Epithelial cell of esophagus (primary cell): Measurements from ENCODE around the gene NXN.

Experiments used
- DNase-seq: peaks from one replicate; pipeline ENCODE4 v3.0.0; 2010; ENCODE audit warnings: low read depth
- H3K4me3 ChIP-seq: 2 replicates; pipeline ENCODE4 v1.5.1; 2011; ENCODE audit warnings: mild to moderate bottlenecking, low read length, control low read depth
- CTCF ChIP-seq: IDR thresholded peaks from 2 replicates; pipeline ENCODE4 v1.5.1; 2011; ENCODE audit warnings: low read depth, mild to moderate bottlenecking, low read length, control low read depth, inconsistent platforms; ENCODE audit not compliant: insufficient read depth; ENCODE audit errors: missing control alignments

Gene NXN

GRCh38 chr17:823501-823902, 156.1 kb downstream of the NXN start:
- H3K4me3 ChIP-seq: no peak overlapping the region
- no peak for TF ChIP-seq CTCF

GRCh38 chr17:819251-819650, 160.3 kb downstream of the NXN start:
- H3K4me3 ChIP-seq: no peak overlapping the region
- no peak for DNase-seq
- no peak for TF ChIP-seq CTCF

More at GRCh38 chr17:823501-823902, 156.1 kb downstream of the NXN start:
- DNase-seq: no peak

GRCh38 chr17:814371-814770, 165.2 kb downstream of the NXN start:
- H3K4me3 ChIP-seq: no peak overlapping the region
- no peak for TF ChIP-seq CTCF
- no peak for DNase-seq

- no peak for TF ChIP-seq CTCF
- H3K4me3 ChIP-seq: no peak overlapping the region
- no peak for DNase-seq
These were observed 166.9 kb downstream of the NXN start for GRCh38 chr17:812638-813204.

- no peak for TF ChIP-seq CTCF
- DNase-seq: no peak
- H3K4me3 ChIP-seq: no peak overlapping the region
These were observed 168.4 kb downstream of the NXN start for GRCh38 chr17:811051-811784.

- TF ChIP-seq CTCF: no peak
- no peak for DNase-seq
- no peak overlapping the region for H3K4me3 ChIP-seq
These were observed 171.9 kb downstream of the NXN start for GRCh38 chr17:807523-808294.
